HuH-7 (cell line): ENCODE measurements around the gene CDH4.

Source experiments
- DNase-seq: peaks from one replicate; pipeline ENCODE4 v3.0.0; 2011; ENCODE audit warnings: low spot score

CDH4 gene

DNA sequence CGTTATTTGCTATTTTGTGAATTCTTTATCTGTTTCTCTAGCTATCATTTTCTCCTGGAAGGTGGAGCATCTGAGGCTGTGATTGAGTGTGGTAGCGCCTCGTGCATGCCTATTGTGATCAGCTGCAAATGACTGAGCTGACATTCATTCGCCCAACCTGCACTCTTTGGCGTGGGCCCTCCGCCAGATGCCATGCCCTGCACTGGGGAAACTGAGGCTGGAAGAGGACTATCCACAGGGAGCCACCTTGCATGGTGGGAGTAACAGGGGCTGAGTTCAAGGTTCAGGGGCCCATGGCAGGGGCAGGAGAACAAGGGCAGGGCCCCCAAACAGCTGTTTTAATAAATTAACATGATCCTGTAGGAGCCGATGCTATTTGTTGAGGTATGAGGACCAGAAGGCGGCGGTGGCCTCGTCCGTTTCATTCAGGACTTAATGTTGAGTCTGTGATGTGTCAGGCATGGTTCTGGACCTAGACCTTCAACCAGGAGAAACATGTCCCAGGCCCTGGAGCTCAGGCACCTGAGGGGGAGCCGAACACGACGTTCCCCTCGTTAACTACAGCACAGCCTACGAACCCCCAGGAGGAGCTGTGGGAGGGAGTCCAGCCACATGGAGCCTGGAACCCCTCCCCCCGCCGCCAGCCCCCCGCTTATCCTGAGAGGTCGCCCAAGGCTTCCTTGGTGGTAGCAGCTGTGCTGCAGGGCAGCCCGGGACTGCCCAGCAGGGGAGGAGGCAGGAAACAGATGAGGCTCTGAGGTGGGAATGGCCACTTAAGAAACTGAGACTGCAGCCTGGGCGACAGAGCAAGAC lies 242.9 kb downstream of the CDH4 start:
- no peak for DNase-seq

DNA sequence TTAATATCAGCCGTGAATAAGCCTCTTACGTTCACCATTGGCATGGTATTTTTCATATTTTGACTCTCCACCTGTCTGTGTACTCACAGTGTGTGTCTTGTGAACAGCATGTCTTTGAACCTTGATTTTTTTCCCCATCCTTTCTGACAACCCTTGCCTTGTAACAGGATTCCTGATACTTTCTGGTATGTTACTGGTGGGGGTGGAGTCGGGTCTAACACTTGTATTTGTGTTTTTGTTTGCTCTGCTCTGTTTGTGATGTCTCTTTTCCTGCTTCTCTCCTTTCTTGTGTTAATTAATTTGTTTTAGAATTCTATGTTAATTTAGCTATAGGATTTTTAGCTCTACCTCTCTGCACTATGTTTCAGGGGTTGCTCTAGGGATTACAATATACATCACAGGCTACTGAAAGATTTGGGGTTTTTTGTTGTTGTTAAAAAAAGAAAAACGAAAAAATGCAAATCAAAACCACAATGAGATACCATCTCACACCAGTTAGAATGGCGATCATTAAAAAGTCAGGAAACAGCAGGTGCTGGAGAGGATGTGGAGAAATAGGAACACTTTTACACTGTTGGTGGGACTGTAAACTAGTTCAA lies 245.1 kb downstream of the CDH4 start:
- no peak for DNase-seq

DNA sequence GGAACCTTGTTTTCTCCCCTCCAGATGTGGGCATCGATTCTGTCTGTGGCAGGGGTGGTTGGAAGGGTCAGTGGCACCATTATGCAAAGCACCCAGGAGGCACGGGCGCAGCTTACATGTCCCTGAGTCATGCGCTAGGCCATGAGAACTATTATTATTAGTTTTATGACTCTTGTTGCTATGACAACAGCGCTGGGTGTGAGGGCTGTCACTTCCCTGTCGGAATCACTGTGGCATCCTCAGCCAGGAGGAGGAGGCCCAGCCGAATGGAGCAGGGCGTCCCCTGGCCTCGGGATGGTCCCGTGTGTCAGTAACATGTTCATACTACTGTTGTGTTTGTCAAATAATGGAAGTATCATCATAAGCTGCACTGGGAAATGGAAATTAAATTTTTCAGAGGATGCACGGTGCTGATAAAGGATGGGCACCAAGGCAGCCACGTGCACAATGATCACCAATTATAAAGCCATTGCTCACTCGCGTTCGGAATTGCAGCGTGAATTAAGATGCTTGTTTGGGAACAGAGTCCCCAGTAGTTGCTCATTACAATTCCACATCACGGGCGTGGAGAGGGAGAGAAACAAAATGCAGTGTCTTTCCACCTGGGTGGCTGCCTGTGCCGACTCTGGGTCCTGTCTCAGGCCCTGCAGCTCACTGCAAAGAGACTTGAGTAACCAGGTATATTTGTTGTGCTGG lies 247.9 kb downstream of the CDH4 start:
- DNase-seq = no peak

DNA sequence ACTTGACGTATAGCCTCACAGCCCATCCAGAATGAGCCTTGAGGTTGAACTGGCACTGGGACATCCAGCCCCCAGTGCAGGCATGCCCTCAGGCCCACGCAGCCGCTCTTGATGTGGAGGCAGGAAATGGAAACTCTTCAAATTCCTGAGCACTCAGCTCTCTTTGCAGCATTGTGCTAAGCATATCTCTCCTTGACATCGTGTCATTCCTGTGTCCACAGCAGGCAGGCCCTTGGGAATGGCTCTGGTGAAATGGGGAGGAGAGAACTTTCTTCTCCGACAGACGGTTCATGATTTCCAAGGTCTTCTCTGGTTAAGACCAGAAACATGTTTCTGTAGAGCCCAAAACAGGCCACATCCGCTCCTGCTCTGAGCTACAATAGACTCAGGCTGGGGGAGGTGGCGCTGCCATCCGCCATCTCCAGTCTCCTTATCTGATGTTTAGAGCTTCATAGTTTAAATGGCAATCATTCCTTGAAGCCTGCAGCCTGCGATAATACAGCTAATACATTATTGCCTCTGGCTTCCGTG lies 248.8 kb downstream of the CDH4 start:
- DNase-seq = no peak

DNA sequence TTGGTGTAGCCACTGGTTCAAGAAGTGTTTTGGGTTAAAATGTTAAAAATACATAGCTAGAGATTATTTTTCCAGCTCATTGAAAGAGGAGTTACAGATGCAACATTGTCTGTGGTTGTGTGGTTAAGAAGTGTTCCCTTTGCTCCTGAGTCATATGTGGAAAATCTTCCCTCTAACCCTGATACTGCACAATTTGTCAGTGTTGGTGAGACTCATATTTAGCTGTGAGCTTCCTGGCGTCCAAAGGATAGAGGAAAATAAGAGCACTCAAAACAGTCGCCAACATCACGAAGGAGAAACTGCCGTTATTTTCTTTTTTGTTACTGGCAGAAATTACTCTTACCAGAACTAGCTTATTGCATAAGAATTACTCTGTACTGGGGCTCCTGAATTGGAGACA lies 250.4 kb downstream of the CDH4 start:
- DNase-seq = no peak

DNA sequence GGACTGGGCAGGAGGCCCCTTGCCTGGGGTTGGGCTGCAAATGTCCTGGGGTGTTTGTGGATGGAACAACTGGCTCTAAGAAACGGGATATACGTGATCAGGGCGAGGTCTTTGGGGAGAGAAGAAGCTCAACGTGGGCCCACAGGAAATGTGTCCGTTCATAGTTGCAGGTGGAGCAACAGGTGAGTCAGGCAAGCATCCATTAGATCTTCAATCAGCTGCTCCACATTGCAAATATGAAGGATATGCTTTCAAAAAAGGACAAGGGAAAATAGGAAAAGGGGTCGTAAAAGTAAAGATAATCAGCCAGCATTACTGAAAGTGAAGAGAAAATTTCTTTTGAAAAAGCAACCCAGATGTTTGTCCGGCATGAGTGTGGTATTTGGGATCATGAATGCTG lies 251.0 kb downstream of the CDH4 start:
- no peak for DNase-seq

DNA sequence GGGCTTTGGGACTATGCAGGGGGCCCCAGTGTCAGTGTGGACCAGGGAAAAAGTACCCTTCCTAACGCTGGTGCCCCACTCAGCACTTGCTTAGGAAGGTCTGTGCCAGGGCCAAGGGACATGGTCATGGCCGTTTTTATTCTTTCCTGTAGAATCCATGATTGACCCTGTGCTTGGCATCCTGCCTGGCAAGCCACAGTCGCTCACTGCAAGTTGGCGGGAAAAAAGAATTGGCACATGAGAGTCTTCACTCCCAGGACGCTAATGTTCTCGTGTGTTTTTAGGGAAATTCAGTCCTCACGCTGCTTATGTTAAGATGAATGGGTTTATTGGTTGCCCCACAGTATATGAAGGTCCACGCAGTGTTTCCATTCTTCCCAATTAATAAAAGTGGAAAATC lies 253.4 kb downstream of the CDH4 start:
- DNase-seq = no peak

DNA sequence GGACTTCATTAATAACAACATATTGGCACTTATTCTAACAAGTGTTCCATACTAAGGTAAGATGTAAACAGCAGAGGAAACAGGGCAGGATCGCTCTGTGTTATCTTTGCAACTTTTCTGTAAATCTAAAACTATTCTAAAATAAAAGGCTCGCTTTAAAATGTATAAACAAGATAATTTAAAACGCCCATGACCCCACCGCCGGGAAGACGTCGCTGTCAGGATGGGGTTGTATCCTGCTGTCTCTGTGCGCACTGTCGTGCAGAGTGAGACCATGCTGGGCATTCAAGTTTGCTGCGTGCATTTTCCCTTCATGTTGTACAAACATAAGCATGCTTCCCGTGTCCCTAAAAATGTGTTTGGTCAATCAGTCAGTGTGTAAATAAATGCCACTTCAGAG lies 255.7 kb downstream of the CDH4 start:
- no peak for DNase-seq

DNA sequence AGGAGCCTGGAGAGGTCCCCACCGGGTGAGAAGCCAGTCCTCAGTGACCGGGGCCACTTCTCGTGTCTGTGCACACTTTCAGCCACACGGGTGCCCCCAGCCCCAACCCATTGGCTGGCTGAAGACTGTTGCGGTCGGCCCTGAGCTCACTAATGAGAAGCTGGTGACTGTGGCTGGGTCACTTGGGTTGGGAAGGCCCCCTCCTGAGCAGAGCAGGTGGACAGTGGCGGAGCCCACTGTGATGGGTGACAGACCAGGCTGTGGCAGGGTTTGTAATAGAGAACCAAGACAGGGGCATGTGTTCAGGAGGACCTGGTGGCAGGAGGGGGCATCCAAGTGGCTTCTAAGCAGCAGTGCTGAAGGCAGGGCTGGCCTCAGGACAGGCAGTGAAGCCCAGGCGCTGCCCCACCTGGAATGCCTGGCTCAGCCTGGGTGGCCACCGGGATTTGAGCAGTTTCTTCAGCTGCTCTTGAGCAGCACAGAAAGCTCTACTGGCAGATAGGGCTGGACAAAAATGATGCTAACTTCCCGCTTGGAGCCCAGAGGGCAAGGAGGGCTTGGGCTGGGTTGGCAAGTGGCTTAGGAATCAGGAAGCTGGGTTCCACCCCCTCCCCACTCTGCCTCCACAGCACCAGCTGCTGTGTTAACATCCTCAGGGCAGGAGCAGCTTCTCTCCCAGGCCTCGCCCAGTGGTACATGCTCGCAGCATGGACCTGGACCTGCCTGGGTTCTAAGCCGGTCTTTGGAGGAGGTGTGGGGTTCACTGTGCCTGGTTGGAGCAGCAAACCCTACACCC lies 256.4 kb downstream of the CDH4 start:
- DNase-seq = no peak

DNA sequence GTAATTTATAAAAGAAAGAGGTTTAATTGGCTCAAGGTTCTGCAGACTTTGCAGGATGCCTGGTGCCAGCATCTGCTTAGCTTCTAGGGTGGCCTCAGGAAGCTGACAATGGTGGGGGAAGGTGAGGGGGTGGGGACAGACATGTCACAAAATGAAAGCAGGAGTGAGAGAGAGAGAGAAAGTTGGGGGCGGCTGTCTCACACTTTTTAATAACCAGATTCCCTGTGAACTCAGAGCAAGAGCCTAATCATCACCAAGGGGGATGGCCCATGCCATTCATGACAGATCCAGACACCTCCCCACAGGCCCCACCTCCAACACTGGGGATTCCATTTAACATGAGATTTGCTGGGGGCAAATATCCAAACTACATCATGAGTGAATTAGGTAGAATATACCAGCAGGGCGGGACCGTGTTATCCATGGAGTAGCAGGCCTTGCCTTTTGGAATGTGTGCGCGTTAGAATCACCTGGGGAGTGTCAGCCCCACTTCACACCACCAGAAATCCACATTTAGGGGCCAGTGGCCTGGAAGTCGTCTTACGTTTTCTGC lies 258.8 kb downstream of the CDH4 start:
- DNase-seq = no peak

DNA sequence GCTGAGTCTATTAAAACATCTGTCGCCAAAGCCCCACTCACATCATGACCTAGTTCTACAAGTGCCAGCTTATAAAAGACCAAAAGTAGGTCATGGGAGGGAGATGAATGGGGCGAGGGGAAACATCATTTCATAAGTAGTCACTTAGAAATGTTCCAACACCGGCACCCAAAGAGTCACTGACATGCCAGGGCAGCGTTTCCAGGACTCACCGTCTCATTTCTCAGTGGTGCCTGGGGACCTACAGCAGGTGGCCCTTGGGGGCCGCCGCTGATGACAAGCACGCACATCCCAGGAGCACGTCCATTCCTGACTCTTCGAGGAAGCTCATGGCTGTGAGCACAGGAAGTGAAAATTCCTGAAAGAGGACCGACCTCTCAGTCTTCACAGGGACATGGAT lies 260.4 kb downstream of the CDH4 start:
- no peak for DNase-seq

DNA sequence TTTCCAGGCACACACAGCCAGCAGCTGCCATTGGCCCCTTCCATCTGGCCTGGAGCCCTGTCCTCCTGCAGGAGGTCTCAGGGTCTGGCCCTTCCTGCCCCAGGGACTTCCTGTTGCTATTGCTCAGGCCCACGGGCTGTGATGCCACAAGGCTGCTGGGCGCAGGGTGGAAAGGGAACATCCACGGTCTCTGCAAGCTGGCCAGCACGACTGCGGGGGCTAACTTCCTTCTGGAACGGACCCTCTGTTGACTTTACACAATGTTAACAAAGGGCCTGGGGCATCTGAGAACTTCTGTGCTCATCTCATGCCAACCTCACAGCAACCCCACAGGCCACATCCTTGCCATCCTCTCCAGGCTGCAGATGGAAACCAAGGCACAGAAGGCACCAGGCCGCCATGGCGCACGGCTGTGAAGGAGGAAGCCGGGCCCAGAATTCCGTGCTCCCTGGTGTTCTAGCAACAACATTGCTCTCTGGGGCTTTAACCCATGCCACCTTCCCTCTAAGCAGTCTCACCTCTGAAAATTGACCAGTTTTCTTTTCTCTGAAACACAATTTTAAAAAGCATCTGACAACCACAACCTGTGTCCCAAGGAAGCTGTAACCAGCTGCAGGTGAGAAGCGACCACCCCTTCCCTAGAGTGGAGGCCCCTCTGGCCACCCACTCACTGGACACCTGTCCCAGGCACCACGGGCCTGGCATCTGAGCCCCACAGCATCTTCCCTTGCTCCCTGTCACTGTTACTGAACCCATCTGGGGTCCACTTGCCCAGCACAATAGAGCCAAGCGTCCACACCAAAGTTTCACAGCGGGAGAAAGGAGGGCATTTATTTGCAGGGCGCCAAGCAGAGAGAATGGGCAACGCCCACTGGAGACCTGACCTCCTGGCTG lies 261.3 kb downstream of the CDH4 start:
- no peak for DNase-seq

DNA sequence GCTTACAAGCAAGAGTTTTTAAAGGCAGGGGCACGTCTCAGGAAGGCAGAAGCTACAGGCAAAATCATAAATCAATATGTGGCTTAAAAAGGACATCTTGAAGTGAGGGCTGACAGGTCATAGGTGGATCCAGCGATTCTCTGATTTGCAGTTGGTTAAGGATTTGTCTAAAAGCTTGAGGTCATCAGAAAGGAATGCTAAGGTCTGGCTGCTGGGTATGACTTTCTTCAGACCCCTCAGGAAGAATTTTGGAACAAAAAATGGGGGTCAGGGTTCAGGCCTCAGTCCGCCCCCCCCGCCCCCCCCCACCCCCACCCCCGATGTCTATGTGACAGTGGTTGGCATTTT lies 261.9 kb downstream of the CDH4 start:
- DNase-seq = no peak

DNA sequence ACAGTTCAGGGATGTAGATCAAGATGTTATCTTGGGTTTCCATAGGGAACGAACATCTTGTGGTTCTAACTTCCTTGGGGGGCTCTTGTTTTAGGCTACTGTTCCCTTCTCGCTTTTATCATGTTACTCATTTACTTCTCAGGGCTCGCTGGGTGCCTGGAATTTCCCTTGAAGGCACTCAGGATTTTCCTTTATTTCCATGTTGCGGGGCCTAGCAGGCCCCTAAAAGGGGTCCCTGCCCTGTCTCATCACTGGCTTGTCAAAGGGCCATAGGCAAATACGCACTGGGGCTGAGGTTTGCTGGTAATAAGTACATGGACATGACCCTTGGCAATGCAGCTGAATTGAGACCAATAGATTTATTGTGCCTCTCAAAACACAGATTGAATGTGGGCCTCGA lies 262.3 kb downstream of the CDH4 start:
- no peak for DNase-seq

DNA sequence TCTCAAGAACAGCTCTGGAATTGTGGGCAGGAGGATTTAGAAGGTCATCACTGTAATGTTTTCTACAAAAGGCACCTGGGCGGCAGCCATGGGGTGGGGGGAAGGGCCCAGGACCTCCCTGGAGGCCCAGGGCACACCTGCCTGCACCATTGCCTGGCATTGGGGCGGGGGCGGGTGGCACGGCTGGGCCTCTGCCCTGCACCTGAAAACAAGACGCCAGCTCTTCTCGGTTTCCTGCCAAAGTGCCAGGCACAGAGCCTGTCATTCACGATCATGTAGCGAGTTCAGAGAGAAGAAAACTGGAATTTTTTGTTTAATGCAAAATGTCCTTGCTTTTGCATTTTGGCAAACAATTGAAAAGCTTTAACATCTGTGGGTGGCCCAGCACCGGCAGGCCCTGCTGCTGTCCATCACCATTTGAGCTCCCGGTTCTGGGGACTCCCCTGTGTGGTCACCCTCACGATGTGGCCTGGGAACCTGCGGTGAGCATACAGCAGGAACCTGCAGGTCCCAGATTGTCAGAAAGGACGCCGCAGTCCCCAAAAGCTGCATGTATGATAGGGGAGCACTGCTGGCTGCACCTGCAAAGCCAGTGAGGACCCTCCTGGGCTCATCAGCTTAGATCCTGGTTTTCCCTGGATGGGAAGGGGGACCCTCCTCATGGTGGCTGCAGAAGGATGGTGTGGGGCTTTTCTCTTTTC lies 262.9 kb downstream of the CDH4 start:
- DNase-seq = no peak

DNA sequence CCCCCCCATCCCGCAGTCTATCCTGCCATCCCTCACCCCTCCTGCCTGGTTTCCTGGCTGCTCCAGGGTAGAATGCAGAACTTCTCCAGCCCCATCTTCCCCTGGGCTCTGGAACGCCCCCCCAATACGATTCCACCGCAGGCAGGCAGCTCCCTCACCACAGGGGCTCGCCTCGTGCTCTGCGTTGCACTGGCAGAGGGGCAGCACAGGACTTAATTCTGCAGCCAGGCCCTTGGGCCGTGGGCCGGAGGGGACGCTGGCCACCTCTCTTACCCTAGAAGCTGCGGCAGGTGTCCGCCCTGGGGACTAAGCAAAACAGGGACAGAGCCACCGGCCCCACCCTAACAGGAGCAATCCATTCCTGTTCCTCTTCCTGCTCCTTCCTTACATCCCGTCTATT lies 263.9 kb downstream of the CDH4 start:
- no peak for DNase-seq

DNA sequence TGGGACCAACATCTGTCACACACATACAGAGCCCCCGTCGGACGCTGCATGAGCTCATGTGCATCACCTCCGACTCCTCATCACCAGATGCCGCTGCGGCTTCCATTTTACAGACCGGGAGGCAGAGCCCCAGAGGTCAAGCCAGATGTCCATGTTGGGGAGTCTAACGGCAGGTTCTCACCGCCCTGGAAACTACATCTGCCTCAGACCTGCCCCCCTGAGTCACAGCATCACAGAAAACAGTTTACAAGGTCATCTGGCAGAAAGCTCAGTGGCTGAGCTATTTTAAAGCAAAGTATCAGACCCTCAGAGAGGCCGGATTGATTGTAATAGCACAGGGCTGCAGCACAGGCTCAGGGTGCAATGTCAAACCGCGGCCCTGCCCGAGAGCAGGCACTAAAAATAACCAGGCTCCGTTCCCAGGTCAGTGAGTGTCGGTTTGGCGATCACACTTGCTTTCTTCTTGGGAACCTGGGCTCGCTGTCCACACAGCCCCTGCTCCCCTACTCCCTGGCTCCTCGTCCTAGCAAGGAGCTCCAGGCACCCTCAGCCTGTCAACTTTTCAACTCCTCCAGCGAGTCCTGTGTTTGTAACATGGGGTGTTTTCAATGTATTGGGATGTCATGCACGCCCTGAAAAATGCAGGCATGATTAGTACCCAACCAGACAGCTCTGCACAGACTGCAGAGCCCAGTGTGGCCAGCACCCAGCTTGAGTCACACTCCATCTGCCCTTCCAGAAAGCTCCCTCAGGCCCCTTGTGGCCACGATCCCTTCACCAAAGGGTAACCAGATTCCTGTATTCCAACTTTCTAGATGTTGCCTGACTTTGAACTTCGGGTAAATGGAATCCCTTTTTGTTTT lies 264.5 kb downstream of the CDH4 start:
- DNase-seq = no peak

DNA sequence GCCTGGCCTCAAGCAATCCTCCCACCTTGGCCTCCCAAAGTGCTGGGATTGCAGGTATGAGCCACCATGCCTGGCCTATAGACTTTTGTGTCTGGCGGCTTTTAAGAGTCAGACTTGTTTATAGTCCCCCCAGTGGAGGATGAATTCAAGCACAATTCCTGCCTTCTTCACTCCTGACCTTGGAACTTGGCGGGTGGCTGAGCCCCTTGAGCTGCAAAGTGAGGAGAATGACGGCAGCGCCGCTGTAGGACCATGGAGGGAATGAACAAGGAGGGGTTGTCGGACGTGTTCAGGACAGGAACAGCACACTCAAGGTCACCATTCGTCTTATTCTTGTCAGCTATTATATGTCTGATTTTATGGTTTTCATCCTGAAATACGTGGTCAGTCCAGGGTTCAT lies 265.4 kb downstream of the CDH4 start:
- no peak for DNase-seq

DNA sequence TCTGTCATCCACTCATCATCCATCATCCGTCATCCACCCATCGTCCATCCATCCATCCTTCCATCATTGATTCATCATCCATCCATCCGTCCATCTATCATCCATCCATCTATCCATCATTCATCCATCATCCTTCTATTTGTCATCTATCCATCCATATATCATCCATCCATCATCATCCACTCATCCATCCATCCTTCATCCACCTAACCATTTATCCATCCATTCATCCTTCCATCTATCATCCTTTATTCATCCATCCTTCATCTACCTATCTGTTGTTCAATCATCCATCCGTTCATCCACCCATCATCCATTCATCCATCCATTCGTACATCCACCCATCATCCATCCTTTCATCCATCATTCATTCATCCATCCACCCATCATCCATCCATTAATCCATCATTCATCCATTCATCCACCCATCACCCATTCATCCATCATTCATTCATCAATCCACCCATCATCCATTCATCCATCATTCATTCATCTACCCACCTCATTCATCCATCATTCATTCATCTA lies 266.4 kb downstream of the CDH4 start:
- no peak for DNase-seq
